ENCODE results near the gene ADGRG6.

GRCh38 chr6:142406131-142406530, 104.3 kb downstream of the ADGRG6 start:
- no peak for TF ChIP-seq EGR1 (IDR thresholded peaks at IDR 0.05; ENCODE audit: borderline replicate concordance in 1 of 2, low read depth in 2 of 2, low read length in 2 of 2)
- TF ChIP-seq RAD51 (IDR thresholded peaks at IDR 0.05) = no peak
- no peak for TF ChIP-seq POLR2AphosphoS5 (IDR thresholded peaks at IDR 0.05; ENCODE audit: low read length)
- TF ChIP-seq EP300 (IDR thresholded peaks at IDR 0.05; ENCODE audit: borderline replicate concordance in 1 of 2, control insufficient read depth in 1 of 2, low read depth in 2 of 2, low read length in 2 of 2) = no peak
- no peak for TF ChIP-seq TCF12 (IDR thresholded peaks at IDR 0.05; ENCODE audit: low read depth, low read length)
- TF ChIP-seq NBN (IDR thresholded peaks at IDR 0.05) = no peak
- TF ChIP-seq SP1 (IDR thresholded peaks at IDR 0.05; ENCODE audit: low read depth, low read length) = no peak
- no peak for TF ChIP-seq LARP7 (IDR thresholded peaks at IDR 0.05)
- no peak for TF ChIP-seq MAX (IDR thresholded peaks at IDR 0.05; ENCODE audit: low read depth, low read length)
- no peak for TF ChIP-seq ZNF274 (IDR thresholded peaks at IDR 0.05; ENCODE audit: insufficient read depth, insufficient read length)
- no peak for TF ChIP-seq REST (IDR thresholded peaks at IDR 0.05; ENCODE audit: low read depth, low read length)
- no peak for TF ChIP-seq CTCF (IDR thresholded peaks at IDR 0.05 in 2 of 3, conservative IDR thresholded peaks at IDR 0.05 in 1 of 3; ENCODE audit: control insufficient read depth in 2 of 3, extremely low read depth in 1 of 3, insufficient read depth in 1 of 3, low read depth in 3 of 3, low read length in 3 of 3)
- no peak for TF ChIP-seq POLR2A (IDR thresholded peaks at IDR 0.05; ENCODE audit: low read depth, low read length)
